HG02623 (cell line): Measurements from ENCODE around the gene ADCYAP1R1.

Source experiments
- ATAC-seq: cut with Tn5 transposase; IDR thresholded peaks from one replicate; pipeline ENCODE4 v1.9.1; 2021; ENCODE audit warnings: moderate library complexity; ENCODE audit not compliant: unreplicated experiment

ADCYAP1R1 gene

GRCh38 chr7:31082447-31082846 is 30.3 kb downstream of the ADCYAP1R1 start:
- ATAC-seq: no peak

- no peak for ATAC-seq
Observed at GRCh38 chr7:31083210-31083786, 31.2 kb downstream of the ADCYAP1R1 start.

- ATAC-seq: no peak
Observed at GRCh38 chr7:31084226-31084625, 32.1 kb downstream of the ADCYAP1R1 start.

GRCh38 chr7:31087351-31087750 is 35.2 kb downstream of the ADCYAP1R1 start:
- no peak for ATAC-seq

GRCh38 chr7:31091924-31092434 is 39.9 kb downstream of the ADCYAP1R1 start:
- no peak for ATAC-seq

- ATAC-seq: no peak
Observed at GRCh38 chr7:31092606-31093005, 40.5 kb downstream of the ADCYAP1R1 start.

- no peak for ATAC-seq
Observed at GRCh38 chr7:31093282-31093681, 41.2 kb downstream of the ADCYAP1R1 start.

- no peak for ATAC-seq
Observed at GRCh38 chr7:31094271-31094670, 42.2 kb downstream of the ADCYAP1R1 start.

- ATAC-seq: no peak
Observed at GRCh38 chr7:31095286-31096197, 43.4 kb downstream of the ADCYAP1R1 start.

- no peak for ATAC-seq
Observed at GRCh38 chr7:31096198-31096876, 44.2 kb downstream of the ADCYAP1R1 start.

GRCh38 chr7:31096877-31097258 is 44.8 kb downstream of the ADCYAP1R1 start:
- no peak for ATAC-seq

GRCh38 chr7:31098642-31099360 is 46.7 kb downstream of the ADCYAP1R1 start:
- no peak for ATAC-seq

- ATAC-seq: no peak
Observed at GRCh38 chr7:31099451-31100444, 47.6 kb downstream of the ADCYAP1R1 start.

- ATAC-seq: no peak
Observed at GRCh38 chr7:31100445-31100844, 48.3 kb downstream of the ADCYAP1R1 start.

- no peak for ATAC-seq
Observed at GRCh38 chr7:31100871-31101270, 48.8 kb downstream of the ADCYAP1R1 start.

- ATAC-seq: no peak
Observed at GRCh38 chr7:31101544-31101943, 49.4 kb downstream of the ADCYAP1R1 start.

GRCh38 chr7:31102151-31102972 is 50.3 kb downstream of the ADCYAP1R1 start:
- ATAC-seq: no peak

- ATAC-seq: no peak
Observed at GRCh38 chr7:31102973-31103850, 51.1 kb downstream of the ADCYAP1R1 start.
